SHP77 treated with DMSO at 0.1 percent for 48 hours (cell line): ENCODE measurements around the gene GPC1.

Source experiments
- DNase-seq: peaks from one replicate; lab custom pipeline; 2025; lab: John Stamatoyannopoulos, UW

Gene GPC1

DNA sequence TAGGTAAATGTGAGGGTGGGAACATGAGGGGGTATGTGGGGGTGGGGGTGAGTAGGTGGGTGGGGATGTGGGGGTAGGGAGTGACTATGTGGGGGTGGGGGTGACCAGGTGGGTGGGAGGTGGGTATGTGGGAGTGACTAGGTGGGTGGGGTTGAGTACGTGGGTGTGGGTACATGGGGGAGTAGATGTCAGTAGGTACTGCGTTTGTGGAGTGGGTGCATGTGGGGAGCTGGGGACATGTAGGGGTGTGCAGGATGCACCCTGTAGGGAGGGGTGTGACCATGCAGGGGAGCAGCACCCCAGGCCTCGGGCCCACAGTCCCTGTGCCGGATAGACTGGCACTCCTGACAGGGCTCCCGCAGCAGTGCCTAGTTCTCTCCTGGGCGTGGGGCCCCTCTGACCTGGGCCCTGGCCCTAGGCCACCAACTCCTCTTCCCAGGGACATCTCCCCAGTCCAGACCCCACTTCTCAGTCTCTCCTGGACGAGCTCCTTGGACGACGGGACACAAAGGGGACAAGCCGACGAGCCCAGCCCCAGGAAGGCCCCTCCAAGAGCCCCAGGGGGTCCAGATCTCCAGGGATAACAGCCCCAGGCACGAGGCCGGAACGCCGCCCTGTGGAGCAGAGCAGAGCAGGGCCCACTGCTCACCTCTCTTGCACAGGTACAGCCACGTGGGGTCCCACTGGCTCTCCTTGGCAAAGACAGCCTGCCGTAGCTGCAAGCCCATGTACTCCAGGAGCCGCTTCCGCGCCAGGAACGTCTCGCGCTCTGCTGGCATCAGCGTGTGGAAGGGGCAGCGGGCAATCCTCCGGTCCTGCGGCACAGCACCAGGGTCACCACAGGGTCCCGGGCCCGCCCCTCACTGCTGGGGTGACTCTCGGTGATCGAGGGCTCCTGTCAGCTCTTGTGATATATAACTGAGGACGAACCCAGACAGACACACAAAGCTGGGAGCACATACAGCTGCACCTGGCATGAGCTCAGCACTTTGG is 64.1 kb downstream of the GPC1 start:
- DNase-seq, result no peak

DNA sequence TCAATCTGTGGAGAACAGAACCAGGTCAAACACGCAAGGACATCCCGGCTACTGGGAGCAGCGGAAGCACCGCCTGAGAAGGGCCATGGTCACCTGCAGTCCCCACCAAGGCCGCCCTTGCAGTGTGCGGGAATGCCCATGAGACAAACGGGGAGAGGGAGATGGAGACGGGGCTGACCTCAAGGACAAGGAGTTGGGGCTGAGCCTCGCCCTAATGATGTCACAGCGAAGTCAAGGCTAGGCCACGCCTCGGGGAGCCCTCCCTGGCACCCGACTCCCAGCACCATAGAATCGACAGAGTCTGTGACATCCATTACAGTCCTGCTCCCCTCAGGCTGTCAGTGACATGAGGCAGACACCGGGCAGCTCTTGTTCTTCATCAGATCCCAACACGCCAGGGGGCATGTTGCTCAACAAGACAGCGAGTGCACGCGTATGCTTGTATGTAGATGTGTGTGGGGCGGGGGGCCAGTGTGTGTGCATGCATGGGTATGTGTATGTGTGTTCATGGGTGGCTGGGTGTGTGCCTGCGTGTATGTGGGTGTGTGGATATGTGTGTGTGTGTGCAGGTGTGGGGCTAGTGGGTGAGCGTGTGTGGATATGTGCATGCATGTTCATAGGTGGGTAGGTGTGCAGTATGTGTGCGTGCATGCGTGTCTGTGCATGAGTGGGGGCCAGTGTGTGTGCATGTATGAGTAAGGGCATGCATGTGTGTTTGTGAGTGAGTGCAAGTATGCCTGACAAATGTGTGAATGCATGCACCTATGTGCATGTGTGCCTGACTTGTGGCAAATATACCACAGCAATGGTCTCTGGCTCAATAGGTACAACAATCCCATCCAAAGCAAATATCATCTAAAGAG is 65.3 kb downstream of the GPC1 start:
- no peak for DNase-seq

DNA sequence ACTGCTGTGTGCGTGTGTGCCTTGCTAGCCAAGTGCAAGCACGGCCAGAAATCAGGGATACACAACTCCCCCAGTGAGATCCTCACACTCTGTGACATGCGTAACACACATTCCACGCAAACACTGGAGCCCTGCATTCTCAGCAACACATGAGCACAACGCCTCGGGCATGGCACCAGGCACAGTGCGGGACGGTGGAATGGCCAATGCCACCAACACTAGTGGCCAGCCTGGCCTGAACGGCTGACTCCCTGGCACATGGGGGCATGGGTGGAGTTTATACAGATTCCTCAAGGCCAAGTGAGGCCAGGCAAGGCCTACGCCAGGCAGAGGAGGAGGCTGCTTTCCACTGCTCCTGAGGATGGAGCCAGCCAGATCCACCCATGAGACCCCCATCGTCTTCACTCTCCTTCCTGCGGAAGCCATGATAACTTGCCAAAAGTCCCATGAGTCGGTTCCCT is 66.1 kb downstream of the GPC1 start:
- no peak for DNase-seq

DNA sequence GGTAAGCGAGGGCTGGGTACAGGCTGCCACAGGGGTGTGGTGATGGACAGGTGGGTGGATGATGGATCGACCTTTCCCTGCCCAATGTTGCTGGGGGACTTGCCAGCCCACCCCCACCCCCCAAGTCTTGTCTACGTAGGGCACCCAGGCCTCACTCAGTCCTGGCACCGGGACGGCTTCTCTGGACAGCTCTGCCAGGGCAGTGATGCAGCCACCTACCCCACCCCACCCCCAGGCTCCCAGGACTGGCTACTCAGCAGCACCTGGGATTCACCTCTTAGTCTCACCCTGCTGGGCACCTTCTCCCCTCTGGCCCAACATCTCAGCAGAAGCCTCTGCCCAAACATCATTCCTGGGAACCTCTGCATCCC is 66.6 kb downstream of the GPC1 start:
- no peak for DNase-seq

DNA sequence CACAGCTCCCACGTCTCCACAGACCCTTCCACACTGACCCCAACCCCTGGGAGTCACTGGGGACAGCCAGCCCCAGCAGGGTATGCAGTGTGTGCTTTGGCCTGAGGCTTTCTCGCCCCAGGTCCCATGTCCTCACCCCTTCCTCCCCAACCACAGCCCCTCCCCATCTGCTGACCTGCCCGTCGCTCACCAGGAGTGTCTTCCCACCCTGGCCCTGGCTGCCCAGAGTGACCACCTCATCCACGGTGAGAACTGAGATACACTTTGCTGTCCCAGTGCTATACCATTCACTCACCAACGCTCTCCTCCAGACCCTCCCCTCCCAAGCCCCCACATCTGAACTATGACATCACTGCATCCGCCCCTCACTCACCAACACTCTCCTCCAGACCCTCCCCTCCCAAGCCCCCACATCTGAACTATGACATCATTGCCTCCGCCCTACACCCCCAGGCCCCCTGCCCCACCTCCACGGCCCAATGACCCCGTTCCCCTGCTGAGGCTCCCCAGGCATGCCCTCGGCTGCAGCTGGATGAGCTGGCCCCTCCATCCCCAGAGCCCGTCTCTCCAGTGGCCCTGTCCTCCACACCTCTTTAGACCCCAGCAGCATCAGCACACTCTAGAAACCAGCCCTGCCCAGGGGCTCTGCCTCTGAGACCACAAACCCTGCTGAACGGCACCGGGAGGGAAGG is 67.1 kb downstream of the GPC1 start:
- DNase-seq, result no peak

DNA sequence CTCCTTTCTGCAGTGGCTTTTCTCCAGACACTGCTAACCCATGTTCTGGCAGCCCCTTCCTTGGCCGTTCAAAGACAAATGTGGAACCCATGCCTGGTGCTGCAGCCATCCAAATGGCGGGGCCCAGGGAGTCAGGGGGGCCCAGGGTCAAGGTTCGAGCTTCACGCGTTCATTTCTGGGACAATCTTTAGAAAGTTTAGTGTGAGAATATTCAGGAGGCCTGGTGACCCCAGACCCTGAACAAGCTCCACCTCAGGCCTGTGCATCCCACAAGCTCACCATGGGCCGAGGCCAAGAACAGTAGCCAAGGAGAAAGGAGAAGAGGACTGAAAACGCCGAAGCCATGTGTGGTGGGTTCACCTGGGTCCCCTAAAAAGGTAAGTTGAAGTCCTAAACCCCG is 67.9 kb downstream of the GPC1 start:
- DNase-seq, result no peak

DNA sequence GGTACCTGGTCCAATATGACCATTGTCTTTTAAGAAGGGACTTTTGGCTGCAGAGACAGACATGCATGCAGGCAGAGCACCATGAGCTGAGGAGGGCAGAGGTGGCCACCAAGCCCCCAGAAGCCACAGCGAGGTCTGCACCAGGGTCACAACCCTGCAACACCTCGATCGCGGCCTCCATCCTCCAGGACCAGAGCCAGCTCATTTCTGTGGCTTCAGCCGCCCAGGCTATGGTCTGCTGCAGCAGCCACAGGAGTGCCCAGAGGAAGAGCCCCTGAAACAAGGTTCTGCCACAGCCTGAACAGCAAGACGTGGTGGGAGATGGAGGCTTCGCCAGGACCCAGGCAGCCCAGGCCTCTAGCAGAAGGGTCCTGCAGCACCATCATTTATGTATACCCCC is 68.4 kb downstream of the GPC1 start:
- DNase-seq, result no peak

DNA sequence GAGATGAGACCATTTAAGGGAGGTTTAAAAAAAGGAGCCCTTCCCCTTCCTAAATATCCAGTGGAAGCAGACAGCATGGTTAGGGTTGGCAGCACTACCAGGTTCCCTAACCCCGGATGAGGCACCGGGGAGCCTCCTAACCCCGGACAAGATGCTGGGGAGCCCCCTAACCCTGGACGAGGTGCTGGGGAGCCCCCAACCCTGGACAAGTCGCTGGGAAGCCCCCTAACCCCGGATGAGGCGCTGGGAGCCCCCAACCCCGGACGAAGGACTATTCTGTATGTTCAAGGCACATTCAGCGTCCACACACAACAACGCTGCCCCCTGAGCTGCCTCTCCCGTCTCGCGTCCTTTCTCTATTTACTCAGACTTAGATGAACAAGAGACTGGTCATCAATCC is 70.4 kb downstream of the GPC1 start:
- DNase-seq, result no peak

GRCh38 chr2:240506406-240507059 is 71.1 kb downstream of the GPC1 start:
- DNase-seq, result no peak

GRCh38 chr2:240507060-240507777 is 71.8 kb downstream of the GPC1 start:
- DNase-seq, result no peak

DNA sequence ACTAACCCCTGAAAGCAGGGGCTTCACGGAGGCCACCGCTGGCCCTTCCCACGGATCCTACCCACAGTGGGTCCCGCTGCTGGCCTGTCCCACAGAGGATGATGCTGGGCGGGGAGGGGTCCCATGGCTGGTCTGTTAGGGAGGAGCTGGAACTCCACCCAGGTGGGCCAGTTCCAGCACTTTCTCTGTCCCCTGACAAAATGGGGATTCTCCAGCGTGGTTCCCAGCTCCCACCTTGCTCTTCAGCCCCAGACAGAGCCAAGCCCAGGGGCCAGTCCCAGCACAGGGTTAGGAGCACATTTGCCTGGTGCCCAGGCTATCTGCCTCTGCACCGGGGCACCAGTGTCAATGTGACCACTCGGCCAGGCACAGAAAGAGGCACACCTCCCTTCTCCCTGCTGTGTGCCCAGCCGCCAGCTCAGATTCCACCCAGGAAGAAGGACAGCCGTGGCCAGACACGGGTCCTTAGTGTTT is 72.4 kb downstream of the GPC1 start:
- DNase-seq, result no peak

DNA sequence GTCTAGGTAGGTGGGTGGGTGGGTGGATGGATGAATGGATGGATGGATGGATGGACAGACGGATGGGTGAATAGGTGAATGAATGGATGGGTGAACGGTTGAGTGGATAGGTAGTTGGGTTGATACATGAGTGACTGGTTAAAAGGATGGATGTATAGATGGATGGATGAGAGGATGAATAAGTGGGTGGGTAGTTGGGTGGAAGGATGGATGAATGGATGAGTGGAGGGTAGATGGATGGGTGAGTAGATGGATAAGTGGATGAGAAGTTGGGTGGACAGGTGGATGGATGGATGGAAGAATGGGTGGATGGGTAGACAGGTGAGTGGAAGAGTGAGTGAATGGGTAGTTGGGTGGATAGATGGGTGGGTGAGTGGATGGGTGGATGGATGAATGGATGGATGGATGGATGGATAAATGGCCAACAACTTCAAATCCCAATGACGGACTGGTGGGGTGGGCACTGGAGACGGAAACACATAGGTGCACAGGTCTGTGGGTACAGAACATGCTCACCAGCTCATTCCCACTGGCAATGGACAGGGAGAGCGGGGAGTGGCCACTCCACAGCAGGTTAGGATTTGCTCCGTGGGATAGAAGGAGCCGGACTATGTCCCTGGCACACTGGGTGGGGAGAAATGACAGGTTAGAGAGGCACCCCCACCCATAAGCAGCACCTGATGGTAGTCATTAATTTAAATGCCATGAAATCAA is 73.5 kb downstream of the GPC1 start:
- no peak for DNase-seq

DNA sequence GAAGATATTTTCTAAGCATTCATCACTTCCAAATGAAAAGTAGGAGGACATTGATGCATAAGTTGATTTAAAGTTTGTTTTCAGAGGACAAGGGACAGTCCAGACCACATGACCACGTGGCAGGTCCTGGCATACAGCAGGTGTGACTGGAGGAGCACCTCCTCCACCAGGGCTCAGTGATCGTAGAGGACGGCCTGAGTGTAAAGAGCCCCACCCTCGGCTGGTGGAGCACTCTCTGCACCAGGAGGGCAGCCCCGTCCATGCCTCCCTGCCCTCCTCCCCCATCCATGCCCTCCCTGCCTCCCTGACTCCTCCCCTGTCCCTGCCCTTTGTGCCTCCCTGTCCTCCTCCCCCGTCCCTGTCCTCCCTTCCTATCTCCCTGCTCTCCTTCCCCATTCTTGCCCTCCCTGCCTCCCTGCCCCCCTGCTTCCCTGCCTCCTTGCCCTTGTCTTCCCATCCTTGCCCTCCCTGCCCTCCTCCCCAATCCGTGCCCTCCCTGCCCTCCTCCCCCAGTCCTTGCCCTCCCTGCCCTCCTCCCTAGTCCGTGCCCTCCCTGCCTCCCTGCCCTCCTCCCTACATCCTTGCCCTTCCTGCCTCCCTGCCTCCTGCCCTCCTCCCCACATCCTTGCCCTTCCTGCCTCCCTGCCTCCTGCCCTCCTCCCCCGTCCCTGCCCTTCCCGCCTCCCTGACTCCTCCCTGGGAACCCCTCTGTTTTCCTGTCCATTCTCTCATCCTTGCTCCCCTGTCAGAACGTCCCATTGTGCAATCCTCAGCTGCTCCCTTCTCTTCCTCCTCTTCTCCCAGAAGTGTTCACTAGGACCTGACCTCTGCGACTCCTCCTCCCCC is 74.4 kb downstream of the GPC1 start:
- DNase-seq, result no peak

GRCh38 chr2:240510513-240511210 is 75.2 kb downstream of the GPC1 start:
- no peak for DNase-seq

- no peak for DNase-seq
Measured at GRCh38 chr2:240511351-240512108, 76.1 kb downstream of the GPC1 start.

- no peak for DNase-seq
Measured at GRCh38 chr2:240512109-240512485, 76.6 kb downstream of the GPC1 start.

DNA sequence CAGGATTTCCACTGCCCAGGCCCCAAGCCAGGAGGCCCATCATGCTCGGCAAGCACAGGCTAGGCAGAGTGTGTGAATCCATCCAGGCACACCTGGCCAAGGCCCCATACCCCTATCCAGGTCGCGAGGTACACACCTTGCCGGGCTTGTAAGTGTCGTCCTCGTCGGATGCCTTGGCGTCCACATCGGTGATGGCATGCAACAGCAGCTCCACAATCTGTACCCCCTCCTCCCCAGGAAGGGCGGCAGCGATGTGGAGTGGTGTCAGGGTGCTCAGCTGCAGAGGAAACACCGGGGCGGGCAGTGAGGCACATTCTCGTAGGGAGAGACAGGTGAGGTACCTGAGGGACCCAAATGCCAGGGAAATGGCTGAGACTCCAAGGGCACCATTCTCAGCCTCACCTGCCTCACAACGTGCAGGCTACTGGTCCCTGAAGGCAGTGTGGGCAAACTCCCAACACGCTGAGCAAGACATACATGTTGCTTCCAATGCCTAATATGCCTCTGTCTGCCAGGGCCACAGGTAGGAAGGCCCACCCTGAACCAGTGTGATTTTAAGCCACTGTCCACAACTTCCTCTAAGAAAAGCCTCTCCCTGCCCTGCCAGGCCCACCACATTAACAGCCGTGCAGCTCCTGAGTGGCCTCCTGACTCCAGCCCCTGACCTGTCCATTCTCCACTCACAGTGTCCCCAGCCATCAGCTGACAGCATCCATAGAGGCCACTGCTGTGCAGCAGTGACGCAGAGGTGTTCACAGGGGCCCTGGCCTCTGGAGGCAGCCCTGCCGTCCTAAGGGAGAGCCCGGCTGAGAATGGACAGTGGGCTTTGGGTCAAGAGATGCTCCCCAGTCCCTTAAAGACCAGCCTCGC is 77.4 kb downstream of the GPC1 start:
- no peak for DNase-seq
